ENCODE measurements around the gene UAP1L1.

DNA sequence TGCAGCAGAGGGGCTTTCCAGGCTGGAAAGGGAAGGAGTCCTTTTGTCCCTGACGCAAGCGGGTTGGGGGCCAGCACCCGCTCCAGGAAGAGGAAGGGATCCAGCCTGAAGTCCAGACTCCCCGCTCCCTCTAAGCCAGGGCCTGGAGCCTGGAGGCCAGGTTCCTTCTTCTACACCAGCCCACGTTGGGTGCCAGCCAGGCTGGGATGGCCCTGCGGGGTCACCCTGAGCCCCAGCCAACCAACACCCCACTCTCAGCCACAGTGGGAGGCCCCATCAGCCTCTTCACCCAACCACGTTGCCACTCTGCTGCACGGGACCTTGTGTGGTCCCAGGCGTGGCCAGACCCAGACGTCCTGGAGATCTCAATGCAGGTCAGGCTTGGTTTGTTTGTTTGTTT is 44.5 kb upstream of the UAP1L1 start:
- TF ChIP-seq, protein P1, sequence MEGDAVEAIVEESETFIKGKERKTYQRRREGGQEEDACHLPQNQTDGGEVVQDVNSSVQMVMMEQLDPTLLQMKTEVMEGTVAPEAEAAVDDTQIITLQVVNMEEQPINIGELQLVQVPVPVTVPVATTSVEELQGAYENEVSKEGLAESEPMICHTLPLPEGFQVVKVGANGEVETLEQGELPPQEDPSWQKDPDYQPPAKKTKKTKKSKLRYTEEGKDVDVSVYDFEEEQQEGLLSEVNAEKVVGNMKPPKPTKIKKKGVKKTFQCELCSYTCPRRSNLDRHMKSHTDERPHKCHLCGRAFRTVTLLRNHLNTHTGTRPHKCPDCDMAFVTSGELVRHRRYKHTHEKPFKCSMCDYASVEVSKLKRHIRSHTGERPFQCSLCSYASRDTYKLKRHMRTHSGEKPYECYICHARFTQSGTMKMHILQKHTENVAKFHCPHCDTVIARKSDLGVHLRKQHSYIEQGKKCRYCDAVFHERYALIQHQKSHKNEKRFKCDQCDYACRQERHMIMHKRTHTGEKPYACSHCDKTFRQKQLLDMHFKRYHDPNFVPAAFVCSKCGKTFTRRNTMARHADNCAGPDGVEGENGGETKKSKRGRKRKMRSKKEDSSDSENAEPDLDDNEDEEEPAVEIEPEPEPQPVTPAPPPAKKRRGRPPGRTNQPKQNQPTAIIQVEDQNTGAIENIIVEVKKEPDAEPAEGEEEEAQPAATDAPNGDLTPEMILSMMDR (IDR thresholded peaks at IDR 0.05) = no peak
- TF ChIP-seq POLR2A (IDR thresholded peaks at IDR 0.05) = no peak
